GM19324 (cell line): ENCODE measurements around the gene MLXIP.

Experiments used
- ATAC-seq: cut with Tn5 transposase; IDR thresholded peaks from one replicate; pipeline ENCODE4 v1.9.1; 2021; ENCODE audit warnings: mild to moderate bottlenecking, moderate library complexity; ENCODE audit not compliant: unreplicated experiment, low FRiP score

The MLXIP gene

GRCh38 chr12:122123051-122123760 lies 44.6 kb downstream of the MLXIP start:
- ATAC-seq = no peak

- ATAC-seq = no peak
These were observed 45.2 kb downstream of the MLXIP start for GRCh38 chr12:122123761-122124145.

GRCh38 chr12:122124370-122124769 lies 45.8 kb downstream of the MLXIP start:
- ATAC-seq = no peak

- no peak for ATAC-seq
These were observed 47.1 kb downstream of the MLXIP start for GRCh38 chr12:122125452-122126341.

GRCh38 chr12:122126342-122126635 lies 47.7 kb downstream of the MLXIP start:
- no peak for ATAC-seq

- ATAC-seq = no peak
These were observed 48.4 kb downstream of the MLXIP start for GRCh38 chr12:122126713-122127597.

GRCh38 chr12:122127839-122128238 lies 49.3 kb downstream of the MLXIP start:
- no peak for ATAC-seq

- no peak for ATAC-seq
These were observed 49.9 kb downstream of the MLXIP start for GRCh38 chr12:122128481-122128880.

- ATAC-seq = no peak
These were observed 50.6 kb downstream of the MLXIP start for GRCh38 chr12:122129131-122129530.

- ATAC-seq = no peak
These were observed 51.6 kb downstream of the MLXIP start for GRCh38 chr12:122130150-122130549.

- no peak for ATAC-seq
These were observed 54.8 kb downstream of the MLXIP start for GRCh38 chr12:122133192-122133950.

GRCh38 chr12:122135437-122136031 lies 57.0 kb downstream of the MLXIP start:
- ATAC-seq = no peak

- ATAC-seq = no peak
These were observed 58.7 kb downstream of the MLXIP start for GRCh38 chr12:122137229-122137628.

GRCh38 chr12:122137681-122138080 lies 59.1 kb downstream of the MLXIP start:
- ATAC-seq = no peak

- ATAC-seq = no peak
These were observed 59.6 kb downstream of the MLXIP start for GRCh38 chr12:122138181-122138580.

GRCh38 chr12:122138616-122139015 lies 60.1 kb downstream of the MLXIP start:
- ATAC-seq = no peak

GRCh38 chr12:122139266-122139665 lies 60.7 kb downstream of the MLXIP start:
- no peak for ATAC-seq

- ATAC-seq = no peak
These were observed 61.4 kb downstream of the MLXIP start for GRCh38 chr12:122139941-122140340.

- no peak for ATAC-seq
These were observed 62.1 kb downstream of the MLXIP start for GRCh38 chr12:122140467-122141257.
